ENCODE results near the gene AP2B1.

DNA sequence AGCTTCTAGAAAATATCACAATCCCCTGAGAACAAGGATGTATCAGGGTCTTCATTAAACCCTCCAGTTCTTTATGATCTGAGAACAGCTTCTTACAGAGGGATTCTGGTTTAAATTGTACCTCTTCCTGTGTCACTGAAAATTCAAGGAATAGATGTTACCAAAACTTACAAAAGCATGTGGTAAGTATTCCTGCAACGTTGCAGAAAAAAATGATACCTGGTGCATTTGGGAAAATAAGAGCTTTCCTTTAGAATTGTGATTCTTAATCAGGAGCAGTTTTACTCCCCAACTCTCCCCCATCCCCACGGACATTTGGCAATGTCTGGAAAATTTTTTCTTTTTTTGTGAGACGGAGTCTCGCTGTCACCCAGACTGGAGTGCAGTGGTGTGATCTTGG is 33.8 kb upstream of the AP2B1 start:
- TF ChIP-seq, protein P1, sequence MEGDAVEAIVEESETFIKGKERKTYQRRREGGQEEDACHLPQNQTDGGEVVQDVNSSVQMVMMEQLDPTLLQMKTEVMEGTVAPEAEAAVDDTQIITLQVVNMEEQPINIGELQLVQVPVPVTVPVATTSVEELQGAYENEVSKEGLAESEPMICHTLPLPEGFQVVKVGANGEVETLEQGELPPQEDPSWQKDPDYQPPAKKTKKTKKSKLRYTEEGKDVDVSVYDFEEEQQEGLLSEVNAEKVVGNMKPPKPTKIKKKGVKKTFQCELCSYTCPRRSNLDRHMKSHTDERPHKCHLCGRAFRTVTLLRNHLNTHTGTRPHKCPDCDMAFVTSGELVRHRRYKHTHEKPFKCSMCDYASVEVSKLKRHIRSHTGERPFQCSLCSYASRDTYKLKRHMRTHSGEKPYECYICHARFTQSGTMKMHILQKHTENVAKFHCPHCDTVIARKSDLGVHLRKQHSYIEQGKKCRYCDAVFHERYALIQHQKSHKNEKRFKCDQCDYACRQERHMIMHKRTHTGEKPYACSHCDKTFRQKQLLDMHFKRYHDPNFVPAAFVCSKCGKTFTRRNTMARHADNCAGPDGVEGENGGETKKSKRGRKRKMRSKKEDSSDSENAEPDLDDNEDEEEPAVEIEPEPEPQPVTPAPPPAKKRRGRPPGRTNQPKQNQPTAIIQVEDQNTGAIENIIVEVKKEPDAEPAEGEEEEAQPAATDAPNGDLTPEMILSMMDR (IDR thresholded peaks at IDR 0.05), result no peak
- no peak for TF ChIP-seq POLR2AphosphoS5 (IDR thresholded peaks at IDR 0.05)
- no peak for TF ChIP-seq POLR2A (IDR thresholded peaks at IDR 0.05)
